OCI-LY3 (cell line): ENCODE data around the gene ICAM3.
A peak's percentile ranks its signal among the peaks of the same experiment; 100 is the strongest.

Source experiments
- H2AFZ ChIP-seq: fragments of 200-600, 300-600 bp; shearing (Covaris generic); 2 replicates; pipeline ENCODE4 v1.6.0; 2014; ENCODE audit warnings: antibody characterized with exemption, low read depth, low read length
- H3K27ac ChIP-seq: fragments of 200-600, 300-600 bp; sonication (generic); 2 replicates; pipeline ENCODE4 v1.5.1; 2014; ENCODE audit warnings: mild to moderate bottlenecking, low read length, moderate library complexity, mixed read lengths
- H3K27me3 ChIP-seq: fragments of 200-600, 300-600 bp; sonication (generic); 2 replicates; pipeline ENCODE4 v1.6.1; 2014; ENCODE audit warnings: low read depth, low read length, mixed read lengths
- H3K36me3 ChIP-seq: fragments of 200-600, 300-600 bp; sonication (generic); replicated peaks from 2 replicates; pipeline ENCODE3; 2014; ENCODE audit warnings: low read depth, low read length, mixed read lengths
- H3K4me1 ChIP-seq: fragments of 300-600, 200-600 bp; sonication (generic); 2 replicates; pipeline ENCODE4 v1.6.1; 2014; ENCODE audit warnings: low read length, mixed read lengths
- H3K4me2 ChIP-seq: fragments of 200-600, 300-600 bp; sonication (generic); 2 replicates; pipeline ENCODE4 v1.6.1; 2014; ENCODE audit warnings: low read length, mixed read lengths
- H3K4me3 ChIP-seq: fragments of 300-600, 200-600 bp; sonication (generic); 2 replicates; pipeline ENCODE4 v1.5.1; 2014; ENCODE audit warnings: antibody characterized with exemption, mild to moderate bottlenecking, low read length, moderate library complexity
- H3K79me2 ChIP-seq: fragments of 300-600, 200-600 bp; shearing (Covaris generic); 2 replicates; pipeline ENCODE4 v1.6.1; 2014; ENCODE audit warnings: mild to moderate bottlenecking, low read length, mixed read lengths
- H3K9ac ChIP-seq: fragments of 300-600, 200-600 bp; shearing (Covaris generic); 2 replicates; pipeline ENCODE4 v1.6.0; 2014; ENCODE audit warnings: mild to moderate bottlenecking, low read length, moderate library complexity
- H3K9me3 ChIP-seq: fragments of 200-600, 300-600 bp; shearing (Covaris generic); 2 replicates; pipeline ENCODE4 v1.6.1; 2014; ENCODE audit warnings: low read length, mixed read lengths; ENCODE audit not compliant: insufficient read depth
- H4K20me1 ChIP-seq: fragments of 200-600, 300-600 bp; sonication (generic); 2 replicates; pipeline ENCODE4 v1.6.1; 2016; ENCODE audit warnings: low read length, mixed read lengths; ENCODE audit not compliant: insufficient read depth
- CTCF ChIP-seq: fragments of 200-600, 300-600 bp; sonication (generic); IDR thresholded peaks from 2 replicates; pipeline ENCODE4 v1.5.1; 2014; ENCODE audit warnings: antibody characterized with exemption, low read length, low read depth
- EZH2phosphoT487 ChIP-seq: fragments of 200-600 bp; shearing (Covaris generic); IDR thresholded peaks from 2 replicates; pipeline ENCODE4 v1.6.1; 2018; ENCODE audit warnings: antibody characterized with exemption, mixed run types, low read depth

Gene ICAM3

GRCh38 chr19:10316229-10317044, 23.0 kb downstream of the ICAM3 start:
- peak overlapping the region; percentile 96 for H3K4me2 ChIP-seq
- no peaks in the 10 kb centered on the region for H3K27me3 ChIP-seq
- no peaks in the 10 kb centered on the region for H4K20me1 ChIP-seq
- peaks cover 37% of the 10 kb centered on the region for H3K36me3 ChIP-seq
- peak overlapping the region; percentile 84 for H3K4me3 ChIP-seq
- H3K9ac ChIP-seq, result no peak overlapping the region; the same call in 1 of the 2 replicates
- TF ChIP-seq CTCF, result no peak
- no peak for TF ChIP-seq EZH2phosphoT487
- H3K79me2 ChIP-seq, result peaks cover 3% of the 10 kb centered on the region; the same call in 1 of the 2 replicates
- peaks cover 11% of the 10 kb centered on the region for H3K4me1 ChIP-seq
- H3K27ac ChIP-seq, result peak overlapping the region; percentile 32
- H2AFZ ChIP-seq, result no peak overlapping the region
- no peaks in the 10 kb centered on the region for H3K9me3 ChIP-seq

GRCh38 chr19:10315335-10316214, 23.8 kb downstream of the ICAM3 start, which contains the start of gene FDX2:
FDX2 (minus strand) TSS chr19:10316015; CDS start chr19:10315996, 19 bp downstream.
- peak within 1 kb of the TSS; percentile 84 for H3K4me3 ChIP-seq
- peaks cover 3% of the 10 kb centered on the region; the same call in 1 of the 2 replicates for H3K79me2 ChIP-seq
- H3K36me3 ChIP-seq, result peaks cover 29% of the 10 kb centered on the region
- H3K27ac ChIP-seq, result peak within 1 kb of the TSS; percentile 32
- peak within 1 kb of the TSS; percentile 96 for H3K4me2 ChIP-seq
- H2AFZ ChIP-seq, result peak within 1 kb of the TSS; percentile 61
- no peaks in the 10 kb centered on the region for H4K20me1 ChIP-seq
- H3K27me3 ChIP-seq, result no peaks in the 10 kb centered on the region
- no peaks in the 10 kb centered on the region for H3K9me3 ChIP-seq
- peaks cover 11% of the 10 kb centered on the region for H3K4me1 ChIP-seq
- peak within 1 kb of the TSS; percentile 53 for H3K9ac ChIP-seq
- TF ChIP-seq CTCF (no peak), EZH2phosphoT487 (no peak)

DNA sequence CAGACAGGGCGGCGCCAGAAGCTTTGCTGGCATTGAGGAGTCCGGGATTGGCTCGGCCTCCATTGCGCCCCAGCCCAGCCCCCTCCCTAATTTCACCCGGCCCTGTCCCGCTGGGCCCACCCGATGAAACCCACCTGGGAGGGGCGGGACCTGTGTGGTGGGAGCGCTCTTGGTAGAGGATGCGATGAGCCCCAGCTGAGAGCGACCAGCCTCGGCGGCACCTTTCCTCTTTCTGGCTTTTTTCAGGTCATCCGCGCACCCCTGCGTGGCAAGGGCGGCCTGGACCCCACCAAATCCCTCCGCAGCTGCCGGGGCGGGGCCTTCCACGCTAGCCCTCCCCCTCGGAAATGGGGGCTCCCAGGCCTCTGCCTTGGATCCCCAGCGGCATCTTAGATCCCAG, 30.0 kb downstream of the ICAM3 start, which contains the start of gene ZGLP1:
Gene ZGLP1 (minus strand): TSS at position 393 of the 400 bp plus-strand sequence.
- Histone ChIP-seq H3K9me3 (no peaks in the 10 kb centered on the region), H3K9ac (no peak within 1 kb of the TSS), H3K27me3 (no peaks in the 10 kb centered on the region), H3K4me1 (no peaks in the 10 kb centered on the region), H2AFZ (no peak within 1 kb of the TSS), H3K27ac (no peak within 1 kb of the TSS), H3K36me3 (no peaks in the 10 kb centered on the region), H4K20me1 (no peaks in the 10 kb centered on the region), H3K4me2 (no peak within 1 kb of the TSS), H3K4me3 (no peak within 1 kb of the TSS), H3K79me2 (no peaks in the 10 kb centered on the region)
- TF ChIP-seq CTCF (no peak), EZH2phosphoT487 (no peak)

DNA sequence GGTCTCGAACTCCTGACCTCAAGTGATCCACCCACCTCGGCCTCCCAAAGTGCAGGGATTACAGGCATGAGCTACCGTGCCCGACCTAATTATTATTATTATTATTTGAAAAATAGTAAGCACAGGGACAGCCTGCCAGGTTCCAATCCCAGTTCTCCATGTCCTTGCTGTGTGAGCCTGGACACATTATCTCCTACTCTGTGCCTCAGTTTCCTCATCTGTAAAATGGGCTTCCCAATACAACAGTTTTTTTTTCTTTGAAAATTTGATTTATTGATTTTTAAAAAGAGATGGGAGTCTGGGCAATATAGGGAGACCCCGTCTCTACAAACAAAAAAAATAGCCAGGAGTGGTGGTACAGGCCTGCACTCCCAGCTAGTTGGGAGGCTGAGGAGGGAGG, 33.1 kb downstream of the ICAM3 start:
- H2AFZ ChIP-seq, result no peak overlapping the region
- H3K36me3 ChIP-seq, result no peaks in the 10 kb centered on the region
- no peaks in the 10 kb centered on the region for H3K79me2 ChIP-seq
- no peak overlapping the region for H3K27ac ChIP-seq
- no peak overlapping the region for H3K4me2 ChIP-seq
- no peak overlapping the region for H3K4me3 ChIP-seq
- TF ChIP-seq CTCF, result no peak
- no peak for TF ChIP-seq EZH2phosphoT487
- no peaks in the 10 kb centered on the region for H3K9me3 ChIP-seq
- no peaks in the 10 kb centered on the region for H4K20me1 ChIP-seq
- H3K9ac ChIP-seq, result no peak overlapping the region
- no peaks in the 10 kb centered on the region for H3K27me3 ChIP-seq
- H3K4me1 ChIP-seq, result no peaks in the 10 kb centered on the region
